ENCODE measurements around the gene FGF16.
"Not testable (repeated sequence)": the region's sequence is repeated elsewhere in the genome, so short reads cannot be mapped to it uniquely, and the experiment has no call there.

Gene FGF16

DNA sequence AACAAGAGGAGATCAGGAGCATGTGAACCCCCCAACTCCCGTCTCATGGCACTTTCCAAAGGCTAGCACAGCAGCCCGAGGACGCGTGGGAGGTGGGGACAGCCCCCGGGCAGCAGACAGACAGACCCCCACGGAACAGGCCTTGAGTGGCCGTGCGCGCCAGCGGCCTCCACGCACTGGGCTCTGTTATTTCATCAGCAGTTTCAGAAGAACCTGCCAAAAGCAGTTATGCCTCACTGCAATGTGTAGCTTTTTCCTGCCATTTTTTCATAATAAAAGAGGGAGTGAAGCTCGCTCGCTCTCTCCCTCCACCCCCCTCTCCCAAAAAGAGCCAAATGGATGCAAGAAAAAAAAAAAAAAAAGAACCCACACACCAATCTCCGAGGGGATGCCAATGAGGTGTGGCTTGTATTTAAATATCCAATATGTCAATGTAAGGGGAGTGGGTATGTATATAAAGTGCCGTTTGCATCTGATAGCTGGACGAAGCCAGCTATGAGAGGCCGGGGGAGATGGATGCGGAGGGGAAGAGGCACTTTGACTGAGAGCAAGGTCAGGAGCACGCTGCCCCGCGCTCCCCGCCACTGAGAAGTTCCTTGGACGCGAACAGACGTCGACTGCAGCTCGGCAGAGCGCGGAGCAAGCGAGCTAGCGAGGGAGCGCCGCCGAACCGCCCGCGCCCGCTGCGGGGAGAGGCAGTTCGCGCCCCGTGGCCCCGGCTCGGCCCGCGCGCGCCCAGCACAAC, at the start of gene FGF16:
TSS of gene FGF16 (plus strand) at position 482 of the 745 bp plus-strand sequence. CDS start 286 bp downstream, outside the sequence.
- peak in 1 of 3 donors; percentile 28 for DNase-seq

DNA sequence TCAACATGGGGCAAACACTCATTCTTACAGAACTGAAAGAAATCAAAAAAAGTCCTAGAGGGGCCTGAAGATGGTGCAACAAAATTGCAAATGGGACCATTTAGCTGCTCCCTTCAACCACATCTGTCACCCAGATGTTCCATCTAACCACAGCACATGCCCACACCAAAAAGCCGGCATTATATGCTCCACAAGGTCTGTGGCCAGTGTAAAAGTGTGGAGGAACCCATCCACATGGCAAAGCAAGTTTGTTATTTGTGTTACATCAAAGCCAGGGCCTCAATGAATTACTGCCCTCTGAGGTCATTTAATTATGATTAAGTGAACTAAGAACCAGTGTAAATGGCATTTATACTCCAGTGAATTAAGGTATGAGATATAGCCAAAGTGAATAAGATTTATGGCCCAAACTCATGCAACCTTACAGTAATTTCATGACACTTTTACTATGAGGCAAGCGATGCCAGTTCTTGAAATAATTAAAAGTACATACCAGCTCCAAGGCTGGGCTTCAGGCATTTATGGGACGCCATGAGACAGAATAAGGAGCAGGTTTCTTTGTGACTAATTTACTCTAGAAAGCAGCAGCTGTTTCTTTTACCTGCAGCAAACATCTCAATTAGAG, 48.7 kb upstream of the FGF16 start:
- no peak for DNase-seq

DNA sequence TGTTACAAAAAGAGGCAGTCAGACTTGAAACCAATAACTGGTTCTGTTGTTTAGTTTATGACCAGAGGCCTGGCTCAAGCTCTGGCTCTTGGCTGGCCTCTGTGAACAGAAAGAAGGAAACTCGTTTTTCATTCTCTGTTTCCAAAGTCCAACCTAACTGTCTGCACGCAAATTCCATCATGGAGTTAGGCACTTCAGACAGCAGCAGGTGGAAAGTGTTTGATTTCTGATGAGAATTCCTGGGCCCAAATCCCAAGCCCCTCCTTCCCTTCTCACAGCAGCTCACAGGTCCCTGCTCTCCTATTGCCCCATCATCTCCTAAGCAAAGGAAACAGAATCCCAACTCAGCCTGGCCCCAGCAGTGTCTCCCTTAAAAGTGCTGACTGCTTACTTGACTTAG, 42.8 kb upstream of the FGF16 start:
- DNase-seq: no peak

DNA sequence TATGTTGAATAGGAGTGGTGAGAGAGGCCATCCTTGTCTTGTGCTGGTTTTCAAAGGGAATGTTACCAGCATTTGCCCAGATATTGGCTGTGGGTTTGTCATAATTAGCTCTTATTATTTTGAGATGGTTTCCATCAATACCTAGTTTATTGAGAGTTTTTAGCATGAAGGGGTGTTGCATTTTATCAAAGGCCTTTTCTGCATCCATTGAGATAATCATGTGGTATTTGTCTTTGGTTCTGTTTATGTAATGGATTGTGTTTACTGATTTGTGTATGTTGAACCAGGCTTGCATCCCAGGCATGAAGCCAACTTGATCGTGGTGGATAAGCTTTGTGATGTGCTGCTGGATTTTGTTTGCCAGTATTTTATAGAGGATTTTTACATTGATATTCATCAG, 39.4 kb upstream of the FGF16 start:
- not testable (repeated sequence) for DNase-seq

DNA sequence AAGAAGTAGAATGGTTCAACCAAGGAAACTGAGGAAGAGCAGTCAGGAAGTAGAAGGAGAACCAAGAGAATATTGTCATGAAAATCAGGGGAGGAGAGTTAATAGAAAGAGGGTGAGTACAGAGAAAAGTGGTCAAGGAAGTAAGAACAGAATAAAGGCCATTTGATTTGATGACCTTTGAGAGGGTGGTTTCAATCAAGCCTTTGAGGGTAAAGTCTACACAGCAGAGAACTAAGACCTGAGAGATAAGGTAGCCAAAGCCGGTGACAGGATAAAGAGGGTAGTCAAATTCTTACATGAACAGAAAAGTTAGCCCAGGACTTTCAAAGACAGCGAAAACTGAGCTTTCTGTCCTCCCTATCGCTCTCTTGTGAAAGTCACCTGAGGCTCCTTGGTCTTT, 34.6 kb upstream of the FGF16 start:
- no peak for DNase-seq

DNA sequence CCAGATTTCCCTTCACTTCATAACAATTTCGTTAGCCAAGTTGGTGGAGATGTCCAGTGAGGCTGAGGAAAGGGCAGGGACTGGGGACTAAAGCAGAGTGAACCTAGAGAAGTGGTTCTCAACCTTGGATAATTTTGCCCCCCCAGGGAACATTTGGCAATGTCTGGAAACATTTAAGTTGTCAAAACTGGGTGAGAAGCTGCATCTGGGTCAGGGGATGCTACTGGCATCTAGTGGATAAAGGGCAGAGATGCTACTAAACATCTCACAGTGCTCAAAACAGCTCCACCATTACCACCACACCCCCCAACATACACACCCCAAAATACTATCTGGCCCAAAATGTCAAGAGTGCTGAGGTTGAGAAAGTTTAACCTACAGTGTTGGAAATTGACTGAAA, 32.0 kb upstream of the FGF16 start:
- DNase-seq: no peak

DNA sequence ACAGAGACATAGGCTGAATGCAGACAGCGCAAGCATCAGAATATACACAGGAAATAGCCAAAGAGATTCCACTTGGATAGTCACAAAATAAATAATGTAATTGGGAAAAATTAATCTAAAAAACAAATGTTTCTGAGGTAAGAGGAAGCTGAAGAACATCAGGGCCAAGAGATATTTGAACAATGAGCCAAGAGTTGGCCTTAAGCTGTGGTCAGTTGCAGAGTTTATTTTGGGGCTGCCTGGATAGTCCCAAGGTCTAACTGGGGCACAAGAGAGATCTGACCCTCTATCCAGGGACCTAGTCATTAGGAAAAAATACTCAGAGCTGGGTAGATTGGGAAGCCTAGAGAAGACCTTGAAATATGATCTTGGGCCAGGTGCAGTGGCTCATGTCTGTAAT, 31.3 kb upstream of the FGF16 start:
- no peak for DNase-seq

DNA sequence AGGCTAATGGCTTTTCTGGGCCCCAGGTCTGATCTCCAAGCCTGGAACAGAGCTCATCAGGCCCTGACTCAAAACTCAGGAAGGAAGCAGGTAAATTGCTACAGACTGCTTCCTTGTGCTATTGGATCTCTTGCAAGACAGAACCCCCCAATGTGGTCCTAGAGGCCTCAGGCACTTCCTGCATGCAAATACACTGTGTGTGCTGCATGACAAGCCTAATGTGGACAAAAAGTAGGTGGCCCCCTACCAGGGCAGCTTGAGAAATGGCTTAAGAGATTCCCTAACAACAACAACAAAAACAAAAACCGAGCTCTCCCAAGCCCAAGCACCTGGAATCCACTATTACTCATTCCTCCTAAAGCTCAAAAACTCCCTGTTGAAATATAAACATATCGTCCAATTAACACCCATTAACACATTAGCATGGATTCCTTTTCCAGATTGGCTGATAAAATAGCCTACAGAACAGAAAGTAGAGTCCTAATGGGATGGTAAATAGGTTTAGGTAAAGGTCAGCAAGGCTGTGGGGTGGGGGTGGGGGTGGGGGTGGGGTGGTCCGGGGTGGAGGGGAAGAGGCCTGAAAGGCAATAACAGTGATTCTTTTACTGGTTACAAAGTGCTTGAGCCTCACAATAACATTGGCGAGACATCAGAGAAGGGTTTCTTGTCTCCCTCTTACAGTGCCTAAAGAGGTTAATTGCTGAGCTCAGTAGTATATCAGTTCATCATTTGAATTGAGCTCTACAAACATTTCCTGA, 24.1 kb upstream of the FGF16 start:
- DNase-seq: no peak

DNA sequence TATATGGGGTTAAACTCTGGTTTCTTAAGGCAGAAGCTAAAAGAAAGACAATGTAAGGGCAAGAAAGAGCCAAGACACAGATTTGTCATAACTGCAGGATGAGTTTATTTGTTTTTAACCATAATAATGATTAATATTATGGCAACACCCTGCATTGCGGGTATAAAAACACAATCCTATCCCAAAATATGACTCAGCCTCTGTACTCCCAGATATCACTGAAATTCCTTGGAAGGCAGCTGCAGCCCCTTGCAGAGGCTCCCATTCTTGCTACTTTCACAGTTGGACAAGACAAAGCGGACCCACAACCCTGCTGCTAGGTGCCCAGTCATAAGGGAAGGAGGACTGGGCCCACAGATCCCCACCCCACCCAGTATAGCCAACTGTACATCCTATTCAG, 20.4 kb upstream of the FGF16 start:
- DNase-seq: no peak

DNA sequence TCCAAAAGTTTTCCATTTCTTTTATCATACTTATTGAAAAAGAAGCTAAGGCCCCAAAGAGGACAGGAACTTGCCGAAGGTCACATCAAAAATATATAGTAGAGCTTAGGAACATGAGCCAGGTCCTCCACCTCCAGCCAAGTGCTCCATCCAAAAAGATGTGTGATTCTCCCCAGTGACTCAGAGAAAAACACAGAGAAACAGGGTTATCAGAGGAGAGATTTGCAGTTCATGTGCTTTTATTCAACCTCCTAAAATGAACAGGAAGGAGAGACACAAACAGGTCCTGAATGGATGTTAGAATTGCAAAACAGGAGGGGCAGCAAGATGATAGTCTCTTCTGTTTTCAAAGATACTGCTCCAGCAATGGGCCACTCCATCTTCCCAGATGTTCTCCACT, 19.6 kb upstream of the FGF16 start:
- no peak for DNase-seq

DNA sequence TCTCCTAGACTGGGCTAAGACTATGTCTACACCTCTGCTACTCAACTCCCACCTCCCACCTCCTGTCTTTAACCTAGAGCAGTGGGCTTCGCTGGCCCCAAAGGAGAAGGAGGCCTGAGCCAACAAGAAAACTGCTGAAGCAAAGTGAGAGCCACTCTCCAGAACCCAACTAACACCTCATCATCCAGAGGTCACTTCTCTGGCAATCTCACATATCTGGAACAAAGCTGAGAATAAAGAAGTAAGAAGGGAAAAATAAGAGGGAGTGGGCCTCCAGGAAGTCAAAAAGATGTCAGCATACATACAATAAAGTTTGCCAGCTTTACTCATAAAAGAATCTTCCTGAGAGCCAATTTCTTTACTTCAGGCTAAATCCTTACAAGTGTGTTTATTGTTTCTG, 18.6 kb upstream of the FGF16 start:
- no peak for DNase-seq

DNA sequence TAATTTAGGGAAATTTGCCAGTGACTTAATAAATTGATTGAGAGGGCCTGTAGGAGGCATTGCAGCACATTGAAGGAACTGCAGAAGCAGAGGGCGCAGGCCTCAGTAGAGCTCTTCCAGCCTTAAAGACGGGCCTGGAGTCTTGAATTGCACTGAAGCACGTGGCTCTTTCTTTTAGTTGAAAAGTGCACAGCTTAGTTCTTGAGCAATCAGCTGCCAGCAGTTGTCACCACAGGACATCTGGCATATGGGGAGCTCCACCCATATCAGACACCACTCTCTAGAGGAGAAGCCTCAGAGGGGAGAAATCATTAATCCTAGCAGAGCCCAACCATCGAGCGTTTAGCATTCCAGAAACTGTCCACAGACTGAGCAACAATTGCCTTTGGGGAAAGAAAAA, 16.0 kb upstream of the FGF16 start:
- DNase-seq: peak in 2 of 3 donors; percentile 30 to 31

DNA sequence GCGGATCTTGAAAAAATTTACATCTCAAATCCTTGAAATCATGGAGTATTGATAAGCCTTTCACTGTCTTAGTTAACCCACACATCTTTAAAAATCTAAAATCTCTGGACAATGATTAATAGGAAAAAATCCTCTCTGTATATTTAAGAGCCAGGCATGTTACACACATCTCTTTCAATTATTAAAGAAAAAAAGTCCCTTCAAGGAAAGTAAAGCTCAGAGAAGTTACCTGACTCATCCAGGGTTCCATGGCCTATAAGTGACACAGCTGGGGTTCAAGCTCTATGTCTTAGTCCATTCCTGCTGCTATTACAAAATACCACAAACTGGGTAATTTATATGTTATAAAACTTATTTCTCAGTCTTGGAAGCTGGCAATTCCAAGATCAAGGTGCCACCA, 14.2 kb upstream of the FGF16 start:
- DNase-seq: no peak

DNA sequence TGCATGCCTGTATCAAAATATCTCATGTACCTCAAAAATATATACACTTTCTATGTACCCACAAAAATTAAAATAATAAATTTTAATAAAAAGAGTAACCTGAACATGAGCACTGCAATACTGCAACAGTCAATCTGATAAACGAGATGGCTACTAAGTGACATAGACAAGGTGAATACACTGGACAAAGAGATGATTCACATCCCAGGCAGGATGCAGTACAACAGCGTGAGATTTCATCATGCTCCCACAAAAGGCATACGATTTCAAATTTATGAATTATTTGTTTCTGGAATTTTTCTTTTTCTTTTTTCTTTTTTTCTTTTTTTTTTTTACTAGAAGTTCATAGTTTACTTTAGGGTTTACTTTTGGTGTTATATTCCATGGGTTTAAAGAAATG, 12.2 kb upstream of the FGF16 start:
- DNase-seq: no peak

DNA sequence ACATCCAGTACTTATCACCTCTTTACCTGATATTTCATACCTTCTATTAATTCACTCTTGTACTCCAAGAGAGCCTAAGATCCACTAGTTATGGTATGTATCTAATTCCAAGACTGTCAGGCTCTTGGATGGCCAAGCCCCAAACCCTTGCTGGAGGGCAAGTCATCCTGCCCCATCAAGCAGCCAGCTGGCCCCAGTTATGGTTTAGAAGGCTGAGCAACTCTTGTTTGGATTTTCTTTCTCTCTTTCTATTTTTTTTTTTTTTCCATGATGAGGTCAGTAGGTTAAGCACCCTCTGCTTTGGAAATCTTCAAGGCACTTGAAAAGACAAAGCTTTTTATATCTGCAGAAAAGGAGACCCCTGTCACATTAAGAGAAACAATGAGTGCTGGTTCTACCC, 10.9 kb upstream of the FGF16 start:
- DNase-seq: no peak

DNA sequence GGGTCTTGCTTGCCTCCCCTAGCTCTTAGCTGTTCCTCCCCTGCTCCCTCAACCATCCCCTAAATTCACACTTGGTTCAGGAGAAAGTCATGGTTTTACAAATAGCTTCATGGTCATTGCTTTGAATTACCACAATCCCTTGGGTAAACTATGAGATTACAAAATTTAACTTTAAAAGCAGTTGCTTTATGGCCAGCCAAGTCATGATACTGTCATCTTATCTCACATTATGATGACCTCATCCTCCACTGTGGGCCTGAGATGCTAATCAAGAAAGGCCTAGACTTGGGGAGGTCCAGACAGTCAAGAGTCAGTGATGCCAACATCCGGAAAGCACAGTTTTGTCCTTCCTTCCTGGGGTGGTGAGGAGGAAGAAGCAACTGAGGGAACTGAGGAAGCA, 10.5 kb upstream of the FGF16 start:
- DNase-seq: peak; percentile 31 to 42 (median 36)

DNA sequence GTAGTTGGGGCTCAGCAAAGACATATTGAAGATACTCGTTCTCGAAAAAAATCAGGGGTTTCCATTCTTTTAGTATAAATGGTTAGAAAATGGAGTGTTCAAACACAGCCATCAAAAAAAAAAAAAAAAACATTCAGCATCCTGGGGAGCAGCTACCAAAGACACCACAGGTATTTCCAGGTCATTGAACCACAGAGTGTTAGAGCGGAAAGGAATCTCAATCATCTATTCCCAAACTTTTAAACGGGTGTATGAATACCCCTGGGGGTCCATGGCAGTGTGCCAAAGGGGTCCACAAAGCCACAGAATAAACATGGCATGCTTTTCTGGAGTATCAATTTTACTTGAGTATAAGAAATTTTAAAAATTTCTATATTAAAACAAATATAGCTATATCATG, 6.9 kb upstream of the FGF16 start:
- DNase-seq: no peak

DNA sequence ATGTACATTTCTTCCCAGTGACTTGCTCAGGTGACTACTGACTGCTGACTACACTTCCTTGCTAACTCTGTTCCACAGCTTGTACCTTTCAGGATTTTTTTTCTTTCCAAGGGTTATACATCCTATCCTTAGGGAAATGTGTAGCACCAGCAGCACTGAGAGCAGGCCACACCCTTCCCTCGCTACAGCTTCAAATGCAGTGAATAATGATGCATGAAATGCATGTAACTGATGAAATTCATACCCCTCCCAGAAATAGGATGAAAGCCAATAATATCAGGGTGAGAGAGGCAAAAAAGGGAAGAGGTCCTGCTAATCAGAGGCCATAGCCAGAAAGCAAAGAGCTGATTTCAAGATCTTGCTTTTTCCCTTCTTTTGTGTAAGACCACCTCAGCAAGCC, 6.2 kb upstream of the FGF16 start:
- no peak for DNase-seq

DNA sequence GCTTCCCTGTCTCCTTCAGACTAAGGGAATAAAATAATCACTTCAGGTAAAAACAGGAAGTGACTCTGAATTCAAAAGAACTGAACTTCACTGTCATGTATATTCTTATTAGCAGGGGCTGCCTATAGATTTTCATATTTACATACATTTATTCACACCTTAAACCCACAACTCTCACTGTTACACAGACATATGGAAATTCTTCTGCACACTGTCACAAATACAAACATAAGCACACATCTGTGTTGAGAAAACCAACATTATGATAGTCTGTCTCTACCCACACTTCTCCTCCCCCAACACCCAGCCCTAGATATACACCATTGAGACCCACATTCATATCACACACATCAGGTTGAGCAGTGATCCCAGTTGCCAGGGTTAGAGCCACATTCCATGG, 5.7 kb upstream of the FGF16 start:
- no peak for DNase-seq

DNA sequence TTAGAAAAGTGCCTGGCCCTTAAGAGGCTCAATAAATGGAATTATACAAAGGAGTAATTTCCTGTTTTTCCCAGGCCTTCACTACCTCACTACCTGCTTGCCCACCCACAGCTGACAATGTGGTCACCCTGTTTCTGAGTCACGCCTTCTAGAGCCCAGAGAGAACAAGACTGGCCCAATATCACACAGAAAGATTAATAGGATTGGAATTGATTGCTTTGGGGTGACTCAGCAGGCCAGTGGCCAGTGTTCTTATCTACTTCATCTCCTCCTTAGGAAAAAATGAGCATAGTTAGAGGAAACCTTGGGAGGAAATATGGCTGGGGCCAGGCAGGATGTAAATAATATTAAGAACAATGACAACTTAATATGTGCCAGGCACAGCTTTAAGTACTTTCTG, 4.5 kb upstream of the FGF16 start:
- DNase-seq: no peak

DNA sequence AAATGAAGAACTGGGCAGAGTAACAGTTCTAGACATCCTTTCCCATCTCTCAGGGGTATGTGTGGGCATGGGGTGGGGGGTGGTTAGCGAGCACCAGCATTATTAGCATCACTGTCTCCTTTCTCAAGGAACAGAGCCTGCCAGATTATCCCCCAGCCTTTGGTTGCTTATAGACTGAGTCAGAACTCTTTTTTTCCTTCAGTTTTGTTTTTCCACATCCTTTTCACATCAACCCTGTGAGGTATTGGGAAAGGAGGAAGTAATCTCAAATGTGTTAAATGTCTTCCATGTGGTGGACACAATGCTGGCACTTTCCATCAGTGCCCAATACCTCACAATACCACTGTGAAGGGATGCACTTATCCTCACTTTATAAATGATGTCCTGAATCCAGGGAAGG, 3.1 kb upstream of the FGF16 start:
- DNase-seq: peak in 1 of 3 donors; percentile 31

DNA sequence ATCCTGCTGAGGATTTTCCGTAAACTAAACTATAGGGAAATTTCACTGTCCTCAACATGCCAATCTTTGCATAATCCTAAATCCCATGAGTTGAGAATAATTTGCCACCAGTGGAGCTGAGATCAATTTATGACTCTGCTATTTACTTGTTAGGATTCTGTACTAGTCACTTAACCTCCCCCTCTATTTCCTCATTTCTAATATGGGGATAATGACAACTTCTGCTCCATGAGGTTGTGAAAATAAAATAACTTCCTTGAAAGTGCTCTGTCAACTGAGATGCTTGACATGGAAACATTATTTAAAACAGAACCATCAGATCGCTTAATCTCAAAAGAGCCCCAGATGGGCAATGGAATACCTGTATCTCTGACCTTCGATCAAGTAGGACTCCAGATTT, 2.6 kb upstream of the FGF16 start:
- DNase-seq: peak in 2 of 3 donors; percentile 29 to 51

DNA sequence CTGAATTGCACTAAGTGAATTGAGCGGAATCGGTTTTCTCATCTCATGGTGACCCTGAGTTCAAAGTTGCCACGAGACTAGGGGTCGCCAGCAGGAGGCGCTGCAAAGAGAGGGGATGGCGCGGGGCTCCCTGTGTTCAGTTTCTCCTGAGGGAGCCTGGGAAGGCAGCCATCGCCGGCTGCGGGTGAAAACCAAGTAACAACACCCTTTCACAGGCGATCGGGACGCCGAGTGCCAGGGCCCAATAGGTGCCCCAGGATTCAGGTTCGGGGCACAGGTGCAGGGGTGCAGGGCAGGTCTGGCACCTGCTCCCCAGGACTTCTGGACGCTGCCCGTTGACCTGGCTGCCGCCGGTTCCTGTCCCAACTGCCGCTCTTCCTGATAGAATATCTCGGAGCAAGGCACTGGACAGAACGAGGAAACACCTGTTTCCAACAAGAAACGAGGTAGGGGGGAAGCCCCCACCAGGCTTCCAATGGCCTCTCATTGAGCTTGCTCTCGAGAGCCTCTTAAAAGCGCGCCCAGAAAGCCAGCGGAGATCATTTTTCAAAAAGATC, 1.1 kb upstream of the FGF16 start:
- DNase-seq: peak in 1 of 3 donors; percentile 24
